ENCODE results near the gene MANBA.

The MANBA gene

DNA sequence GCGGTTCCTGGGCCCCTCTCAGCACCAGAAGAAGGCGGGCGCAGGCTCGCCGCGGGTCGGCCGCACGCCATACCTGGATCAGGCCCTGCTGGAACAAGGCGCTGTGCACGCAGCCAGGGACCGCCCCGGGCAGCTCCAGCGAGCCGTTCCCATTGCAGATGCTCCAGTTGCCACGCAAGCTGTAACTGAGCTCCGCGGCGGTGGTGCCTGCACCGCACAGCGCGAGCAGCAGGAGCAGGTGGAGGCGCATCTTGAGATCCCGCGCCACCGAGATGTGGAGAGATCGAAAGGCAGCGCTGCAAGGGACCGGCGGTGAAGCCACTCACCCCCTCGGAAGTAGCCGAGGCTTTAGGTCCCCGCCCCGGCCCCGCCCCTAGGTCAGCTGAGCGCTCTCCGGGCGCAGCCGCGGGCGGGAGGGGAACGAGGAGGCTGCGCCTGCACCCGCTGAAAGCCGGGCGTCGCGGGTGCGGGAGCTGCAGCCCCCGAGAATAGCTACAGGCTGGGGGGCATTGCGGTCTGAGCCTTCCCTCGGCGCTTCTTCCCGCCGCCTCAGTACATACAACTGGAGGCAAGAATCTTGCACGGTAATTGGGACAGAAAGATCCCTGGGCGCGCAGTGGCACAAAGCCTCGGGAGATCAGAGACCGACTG, at the start of gene MANBA:
Gene MANBA (minus strand): TSS at position 324 of the 651 bp plus-strand sequence. CDS start 74 bp downstream, at position 250.
- DNase-seq (ENCODE audit: extremely low read depth in 1 of 2, low read depth in 1 of 2), result peak; percentile 72 to 78

DNA sequence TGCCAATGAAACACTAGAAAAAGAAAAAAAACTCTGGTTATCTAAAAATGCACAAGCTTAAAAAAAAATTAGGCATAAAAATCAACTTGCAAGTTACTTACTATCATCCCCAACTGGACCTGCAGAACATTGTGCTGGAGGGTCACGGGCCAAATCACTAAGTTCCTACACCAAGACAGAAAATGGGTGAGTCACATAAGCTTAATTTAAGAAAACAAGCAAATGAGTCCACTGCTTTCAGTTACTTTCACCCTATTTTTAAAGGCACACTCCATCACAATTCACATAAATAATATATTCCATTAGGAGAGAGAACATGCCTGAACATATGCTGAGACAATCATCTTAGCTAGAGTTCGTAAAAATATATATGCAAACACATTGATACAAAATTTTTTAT, 48.9 kb upstream of the MANBA start:
- no peak for DNase-seq (ENCODE audit: extremely low read depth in 1 of 2, low read depth in 1 of 2)

DNA sequence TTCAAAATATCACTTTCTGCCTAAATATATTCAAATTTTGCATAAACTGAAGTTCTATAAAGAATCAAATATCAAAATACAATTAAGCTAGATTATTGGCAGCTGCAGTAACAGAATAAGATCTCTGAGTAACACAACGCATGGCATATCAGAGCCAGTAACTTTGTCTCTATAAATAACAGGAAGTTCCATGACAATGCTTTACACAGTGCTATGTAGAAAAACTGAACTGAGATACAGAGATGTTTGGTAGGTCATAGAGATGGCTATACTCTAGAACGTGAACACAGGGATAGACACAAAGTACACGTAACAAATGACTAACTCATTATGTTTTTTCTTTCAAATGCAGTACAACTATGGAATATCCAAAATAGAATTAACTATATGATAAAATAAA, 48.4 kb upstream of the MANBA start:
- no peak for DNase-seq (ENCODE audit: extremely low read depth in 1 of 2, low read depth in 1 of 2)

DNA sequence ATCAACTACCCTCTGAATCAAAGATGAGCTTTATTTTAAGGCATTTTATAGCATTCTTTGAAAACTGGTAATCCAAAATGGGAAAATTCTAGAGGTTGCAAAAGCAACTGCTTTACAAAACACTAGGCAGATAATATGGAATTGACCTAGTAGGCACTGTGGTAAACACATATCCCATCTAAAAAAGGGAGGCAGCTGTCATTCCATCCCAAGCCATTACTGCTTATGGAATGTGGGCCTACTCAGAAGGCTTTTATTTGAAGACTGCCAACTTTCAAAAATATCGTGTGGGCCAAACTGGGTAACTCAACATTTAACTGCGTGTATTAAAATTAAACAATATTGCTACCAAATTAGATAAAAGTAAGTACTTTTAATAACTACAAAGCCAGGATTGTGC, 47.2 kb upstream of the MANBA start:
- no peak for DNase-seq (ENCODE audit: extremely low read depth in 1 of 2, low read depth in 1 of 2)

DNA sequence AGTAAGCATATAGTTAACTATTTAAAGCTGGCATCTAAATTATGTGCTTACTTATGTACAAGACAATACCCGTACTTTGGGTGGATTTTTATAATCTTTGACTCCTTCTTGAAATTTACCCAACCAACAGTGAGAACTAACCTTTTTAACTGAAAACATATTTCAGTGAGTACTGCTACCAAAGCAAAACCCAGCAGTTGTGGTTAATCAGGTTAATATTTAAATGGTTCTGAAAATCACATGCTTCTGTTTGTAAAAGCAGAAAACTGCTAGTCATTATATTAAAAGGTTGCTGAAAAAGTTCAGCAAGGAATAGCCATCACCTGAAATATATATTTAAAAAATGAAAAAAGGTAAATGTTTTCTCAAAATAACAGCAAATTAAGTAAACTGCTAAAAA, 46.6 kb upstream of the MANBA start:
- no peak for DNase-seq (ENCODE audit: extremely low read depth in 1 of 2, low read depth in 1 of 2)

DNA sequence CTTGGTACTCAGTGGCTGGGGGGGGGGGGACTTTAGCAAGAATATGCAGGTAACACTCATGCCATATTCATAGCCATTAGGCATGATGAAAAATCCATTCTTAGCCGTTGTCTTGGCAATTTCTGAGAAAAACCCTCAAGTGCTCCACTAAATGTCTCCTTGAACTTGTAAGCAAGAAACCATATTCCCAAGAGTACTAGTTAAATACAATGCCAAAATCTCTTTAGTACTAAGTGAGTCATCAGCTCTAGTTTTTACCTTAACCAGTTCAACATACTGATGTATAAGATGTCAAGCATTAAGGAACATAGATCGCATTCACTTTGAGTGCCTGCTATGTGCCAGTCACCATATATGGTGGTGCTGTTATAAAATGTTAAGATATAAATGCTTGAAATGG, 39.0 kb upstream of the MANBA start:
- no peak for DNase-seq (ENCODE audit: extremely low read depth in 1 of 2, low read depth in 1 of 2)

DNA sequence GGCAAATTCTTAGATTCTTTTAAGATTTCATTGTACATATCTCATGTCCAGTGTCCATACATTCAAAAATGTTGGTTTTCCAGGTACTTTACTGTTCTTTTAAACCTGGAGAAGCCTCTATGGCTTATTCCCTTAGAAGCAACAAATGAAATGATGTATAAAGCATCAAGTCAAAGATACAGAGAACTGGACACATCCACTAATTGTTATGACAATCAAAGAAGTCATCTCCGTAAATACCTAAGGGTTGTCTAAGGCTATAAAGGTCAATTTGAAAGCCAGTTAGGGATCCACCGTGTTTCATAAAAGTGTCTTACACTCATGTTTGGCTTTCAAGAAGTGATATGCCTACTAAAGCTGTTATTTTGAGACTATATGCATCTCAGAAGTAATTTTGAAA, 34.2 kb upstream of the MANBA start:
- DNase-seq (ENCODE audit: extremely low read depth in 1 of 2, low read depth in 1 of 2), result no peak

DNA sequence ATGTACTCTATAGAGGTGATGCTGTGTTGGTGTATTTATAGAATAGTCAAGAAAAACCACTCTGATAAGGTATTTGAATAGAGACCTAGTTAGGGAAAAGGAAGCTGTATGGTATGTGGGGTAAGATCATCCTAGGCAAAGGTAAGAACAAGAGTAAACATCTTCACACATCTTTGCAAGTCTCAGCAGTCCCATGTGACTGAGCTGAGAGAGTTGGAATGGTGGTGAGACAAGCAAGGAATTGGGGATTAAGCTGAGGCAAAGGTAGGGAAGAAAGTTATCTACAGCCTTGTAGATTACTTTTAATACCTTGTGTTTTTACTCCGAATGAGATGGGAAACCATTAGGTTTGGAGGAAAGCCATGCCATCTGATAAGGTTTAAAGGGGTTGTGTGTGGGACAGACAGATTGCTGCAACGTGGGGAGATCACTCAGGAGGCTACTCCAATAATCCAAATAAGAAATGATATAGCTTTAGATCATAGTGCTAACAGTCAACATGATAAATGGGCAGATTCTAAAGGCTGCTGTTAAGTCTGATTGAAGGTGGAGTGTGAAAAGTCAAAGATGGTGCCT, 31.7 kb upstream of the MANBA start:
- no peak for DNase-seq (ENCODE audit: extremely low read depth in 1 of 2, low read depth in 1 of 2)

DNA sequence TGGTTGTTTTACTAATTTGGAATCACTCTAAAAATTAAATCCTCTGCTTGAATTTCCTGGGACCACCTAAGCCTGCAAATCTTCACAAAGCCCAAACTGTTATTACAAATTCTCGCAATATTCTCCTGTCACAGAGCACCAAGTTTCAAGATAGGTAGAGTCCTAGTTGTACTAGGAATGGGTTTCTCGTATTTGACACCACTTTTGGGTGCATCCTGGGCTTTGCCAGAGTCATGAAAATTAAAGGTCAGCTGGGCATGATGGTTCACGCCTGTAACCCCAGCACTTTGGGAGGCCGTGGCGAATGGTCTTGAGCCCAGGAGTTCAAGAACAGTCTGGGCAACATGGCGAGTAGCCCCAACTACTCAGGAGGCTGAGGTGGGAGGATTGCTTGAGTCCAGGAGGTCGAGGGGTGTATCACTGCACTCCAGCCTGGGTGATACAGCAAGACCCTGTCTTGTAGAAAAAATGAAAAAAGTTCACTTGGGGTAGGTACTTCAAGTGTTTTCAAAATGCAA, 30.6 kb upstream of the MANBA start:
- DNase-seq (ENCODE audit: extremely low read depth in 1 of 2, low read depth in 1 of 2), result no peak

DNA sequence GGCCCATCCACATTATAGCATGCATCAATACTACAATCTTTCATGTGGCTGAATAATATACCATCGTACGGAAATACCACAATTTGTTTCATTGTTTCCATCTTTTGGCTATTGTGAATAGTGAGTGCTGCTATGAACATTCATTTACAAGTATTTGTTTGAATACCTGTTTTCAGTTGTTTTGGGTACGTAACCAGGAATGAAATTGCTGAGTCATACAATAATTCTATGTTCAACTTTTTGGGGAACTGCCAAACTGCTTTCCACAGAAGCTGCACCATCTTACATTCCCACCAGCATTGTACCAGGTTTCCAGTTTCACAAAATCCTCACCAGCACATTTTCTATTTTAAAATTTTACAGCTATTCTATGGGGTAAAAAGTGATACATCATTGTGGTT, 28.5 kb upstream of the MANBA start:
- DNase-seq (ENCODE audit: extremely low read depth in 1 of 2, low read depth in 1 of 2), result no peak

DNA sequence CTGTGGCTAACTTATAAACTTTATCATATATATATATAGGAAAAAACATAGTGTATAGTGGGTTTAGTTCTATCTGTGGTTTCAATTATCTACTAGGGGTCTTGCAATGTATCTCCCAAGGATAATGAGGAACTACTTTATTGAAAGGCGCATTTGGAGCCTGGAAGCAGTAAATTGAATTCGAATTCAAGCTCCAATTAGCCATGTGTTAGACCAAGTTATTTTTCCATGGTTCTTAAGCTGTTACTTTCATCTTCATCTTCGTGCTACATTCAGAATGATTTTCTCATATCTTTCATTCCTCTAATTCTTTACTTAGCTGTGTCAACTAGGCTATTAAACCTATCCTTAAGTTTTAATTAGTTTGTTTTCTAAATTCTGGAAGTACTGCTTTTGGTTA, 27.2 kb upstream of the MANBA start:
- DNase-seq (ENCODE audit: extremely low read depth in 1 of 2, low read depth in 1 of 2), result no peak

DNA sequence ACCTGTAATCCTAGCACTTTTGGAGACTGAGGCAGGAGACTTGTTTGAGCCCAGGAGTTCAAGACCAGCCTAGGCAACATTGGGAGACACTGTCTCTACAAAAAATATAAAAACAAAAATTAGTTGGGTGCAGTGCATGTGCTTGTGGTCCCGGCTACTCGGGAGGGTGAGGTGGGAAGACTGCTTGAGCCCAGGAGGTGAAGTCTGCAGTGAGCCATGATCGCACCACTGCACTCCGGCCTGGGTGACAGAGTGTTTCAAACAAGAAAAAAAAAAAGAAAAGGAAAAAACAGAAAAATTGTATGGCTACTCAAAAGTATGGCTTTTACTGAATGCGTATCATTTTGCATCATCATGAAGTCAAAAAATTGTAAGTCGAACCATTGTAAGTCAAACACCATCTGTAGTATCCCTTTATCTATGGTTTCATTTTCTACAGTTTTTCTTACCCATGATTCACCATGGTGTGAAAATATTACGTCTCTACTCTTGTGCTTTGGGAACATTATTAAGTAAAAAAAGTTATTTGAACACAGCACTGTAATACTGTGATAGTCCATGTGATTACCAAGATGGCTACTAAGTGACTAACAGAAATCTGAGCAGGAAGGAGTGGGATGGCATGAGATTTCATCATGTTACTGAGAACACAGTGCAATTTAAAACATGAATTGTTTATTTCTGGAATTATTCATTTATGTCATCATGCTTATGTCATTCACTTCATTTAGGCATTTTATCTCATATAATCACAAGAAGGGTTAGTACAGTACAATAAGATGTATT, 26.5 kb upstream of the MANBA start:
- no peak for DNase-seq (ENCODE audit: extremely low read depth in 1 of 2, low read depth in 1 of 2)

DNA sequence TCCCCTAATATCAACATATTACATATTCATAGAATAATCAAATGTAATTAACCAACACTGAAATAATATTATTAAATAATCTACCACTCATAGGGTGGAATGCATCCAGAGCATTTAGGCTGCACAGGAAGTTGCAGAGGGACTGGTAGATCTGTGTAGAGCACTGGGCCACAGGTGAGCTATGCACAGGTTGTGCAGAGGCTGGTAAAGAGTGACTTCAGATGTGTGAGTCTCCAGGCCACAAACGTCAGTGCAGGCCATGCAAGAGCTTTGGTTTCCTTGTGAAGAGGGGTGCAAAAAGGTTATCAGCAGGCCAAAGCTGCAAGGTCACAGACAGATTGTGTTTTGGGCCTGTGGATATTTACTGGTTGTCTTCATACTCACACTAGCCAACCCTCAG, 25.5 kb upstream of the MANBA start:
- no peak for DNase-seq (ENCODE audit: extremely low read depth in 1 of 2, low read depth in 1 of 2)

DNA sequence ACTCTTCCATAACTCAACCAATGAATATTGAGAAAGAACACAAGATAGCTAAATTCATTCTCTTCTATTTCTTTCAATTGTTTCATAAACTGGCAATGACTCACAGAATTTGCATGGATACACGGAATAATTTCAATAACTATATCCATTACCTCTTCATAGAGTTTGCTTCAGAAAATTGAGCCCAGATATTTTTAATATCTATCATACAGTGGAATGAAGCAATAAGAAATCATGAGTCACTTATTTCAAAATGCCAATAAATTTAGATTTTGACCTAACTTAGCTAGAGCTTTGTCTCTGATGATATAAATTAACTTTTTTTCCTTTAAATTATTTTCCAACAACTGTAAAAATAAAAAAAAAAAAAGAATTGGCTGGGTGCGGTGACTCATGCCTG, 22.2 kb upstream of the MANBA start:
- no peak for DNase-seq (ENCODE audit: extremely low read depth in 1 of 2, low read depth in 1 of 2)

DNA sequence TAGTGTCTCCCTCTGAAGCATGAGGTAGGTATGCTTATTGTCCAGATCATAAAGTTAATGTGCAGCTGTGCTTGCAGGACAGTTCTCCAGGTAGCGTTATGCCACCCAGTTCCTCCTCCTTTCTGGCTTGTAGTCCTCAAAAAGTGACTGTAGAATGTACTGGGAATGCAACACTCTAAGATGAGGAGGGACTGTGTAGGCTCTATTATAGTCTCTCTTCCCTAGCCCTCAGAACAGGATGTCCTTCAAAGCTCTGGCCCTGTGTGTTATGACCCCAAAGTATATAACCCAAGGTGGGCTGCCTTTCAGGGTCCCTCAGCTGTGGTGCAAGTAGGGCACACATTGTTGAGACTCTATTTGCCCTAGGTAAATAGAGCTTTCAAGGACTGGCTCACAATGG, 20.8 kb upstream of the MANBA start:
- no peak for DNase-seq (ENCODE audit: extremely low read depth in 1 of 2, low read depth in 1 of 2)

DNA sequence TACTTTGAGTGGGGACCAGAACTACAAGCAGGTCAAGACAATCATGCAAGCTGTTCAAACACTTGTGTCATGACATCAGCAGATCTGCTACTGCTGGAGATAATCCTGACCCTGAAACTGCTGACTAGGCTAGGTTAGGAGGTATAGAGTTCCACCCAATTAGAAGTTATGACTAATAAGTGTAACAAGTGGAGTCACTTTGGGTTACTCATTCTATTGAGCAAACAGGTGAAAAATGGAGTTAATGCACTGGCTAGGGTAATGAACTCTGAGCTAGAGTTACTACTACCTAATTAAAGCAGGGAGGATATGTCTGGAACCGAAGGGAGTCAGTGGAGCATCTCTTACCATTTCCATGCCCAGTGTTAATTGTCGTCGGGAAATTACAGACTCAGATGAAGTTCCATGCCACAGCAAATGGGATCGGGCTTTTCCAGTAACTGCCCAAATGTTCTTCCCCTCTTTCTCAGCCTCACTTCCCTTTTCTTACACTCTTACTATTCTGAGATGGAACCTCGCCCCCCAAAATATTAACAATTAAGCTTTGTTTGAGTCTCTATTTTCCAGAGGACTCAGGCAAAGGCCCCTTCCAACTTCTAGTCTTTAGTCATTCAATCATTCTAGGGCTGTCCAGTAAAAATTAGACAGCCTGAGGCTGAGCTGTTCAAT, 19.8 kb upstream of the MANBA start:
- no peak for DNase-seq (ENCODE audit: extremely low read depth in 1 of 2, low read depth in 1 of 2)

DNA sequence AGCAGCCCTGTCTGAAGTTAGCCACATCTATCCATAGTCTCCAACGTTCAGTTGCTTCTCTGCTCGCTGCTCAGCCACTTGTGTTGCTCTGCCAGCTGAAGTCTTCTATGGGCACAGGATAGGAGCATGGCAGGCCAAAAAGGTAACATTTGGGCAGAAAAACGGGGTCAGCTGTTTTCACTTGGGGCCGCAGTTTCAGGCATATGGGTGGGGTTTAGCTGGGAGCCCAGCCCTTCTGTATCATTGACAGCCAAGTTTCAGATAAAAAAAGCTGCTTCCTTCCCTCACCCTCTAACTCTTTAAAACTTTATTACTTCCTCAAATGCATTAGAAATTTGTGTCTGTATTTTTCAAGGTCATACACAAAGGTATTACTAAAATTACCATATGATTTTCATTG, 18.4 kb upstream of the MANBA start:
- DNase-seq (ENCODE audit: extremely low read depth in 1 of 2, low read depth in 1 of 2), result no peak

DNA sequence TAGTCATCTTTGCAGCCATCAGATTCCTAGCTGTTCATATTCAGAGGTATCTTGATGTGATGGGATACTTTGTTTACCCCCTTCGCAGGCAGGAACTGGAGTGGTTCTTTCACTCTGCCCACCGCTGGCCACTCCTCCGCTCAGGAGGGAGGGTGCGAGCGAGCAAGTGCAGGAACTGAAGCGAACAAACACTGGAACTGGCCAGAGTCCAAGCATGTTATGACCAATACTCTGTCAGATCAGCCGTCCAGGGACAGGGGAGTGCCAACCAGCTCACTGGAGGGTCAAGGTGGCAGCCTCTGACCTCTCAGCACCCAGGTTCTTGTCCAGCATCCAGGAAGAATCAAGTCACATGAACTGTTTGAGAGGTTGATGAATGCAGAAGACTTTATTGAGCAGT, 18.0 kb upstream of the MANBA start:
- no peak for DNase-seq (ENCODE audit: extremely low read depth in 1 of 2, low read depth in 1 of 2)

DNA sequence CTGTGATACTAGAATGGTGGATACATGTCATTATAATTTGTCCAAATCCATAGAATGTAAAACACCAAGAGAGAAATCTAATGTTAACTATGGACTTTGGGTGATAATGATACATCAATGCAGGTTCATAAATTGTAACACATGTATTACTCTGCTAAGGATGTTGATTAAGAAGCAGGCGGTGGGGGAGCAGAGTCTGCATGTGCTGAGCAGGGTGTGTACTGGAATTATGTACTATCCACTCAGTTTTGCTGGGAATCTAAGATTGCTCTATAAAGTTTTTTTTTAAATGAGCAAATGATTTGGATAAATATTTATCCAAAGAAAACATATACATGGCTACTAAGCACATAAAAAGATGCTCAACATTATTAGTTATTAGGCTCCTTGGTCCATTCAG, 15.0 kb upstream of the MANBA start:
- DNase-seq (ENCODE audit: extremely low read depth in 1 of 2, low read depth in 1 of 2), result no peak

DNA sequence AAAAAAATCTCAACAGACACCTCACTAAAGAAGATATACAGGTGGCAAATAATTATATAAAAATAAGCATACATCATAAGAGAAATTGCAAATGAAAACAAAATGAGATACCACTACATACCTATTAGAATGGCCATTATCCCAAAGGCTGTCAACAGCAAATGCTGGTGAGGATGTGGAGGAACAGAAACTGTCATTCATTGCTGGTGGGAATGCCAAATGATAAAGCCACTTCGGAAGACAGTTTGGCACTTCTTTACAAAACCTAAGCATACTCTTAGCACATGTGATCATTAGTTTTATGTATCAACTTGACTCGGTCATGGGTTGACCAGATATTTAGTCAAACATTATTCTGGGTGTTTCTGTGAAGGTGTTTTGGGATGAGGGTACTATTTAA, 13.5 kb upstream of the MANBA start:
- DNase-seq (ENCODE audit: extremely low read depth in 1 of 2, low read depth in 1 of 2), result no peak

DNA sequence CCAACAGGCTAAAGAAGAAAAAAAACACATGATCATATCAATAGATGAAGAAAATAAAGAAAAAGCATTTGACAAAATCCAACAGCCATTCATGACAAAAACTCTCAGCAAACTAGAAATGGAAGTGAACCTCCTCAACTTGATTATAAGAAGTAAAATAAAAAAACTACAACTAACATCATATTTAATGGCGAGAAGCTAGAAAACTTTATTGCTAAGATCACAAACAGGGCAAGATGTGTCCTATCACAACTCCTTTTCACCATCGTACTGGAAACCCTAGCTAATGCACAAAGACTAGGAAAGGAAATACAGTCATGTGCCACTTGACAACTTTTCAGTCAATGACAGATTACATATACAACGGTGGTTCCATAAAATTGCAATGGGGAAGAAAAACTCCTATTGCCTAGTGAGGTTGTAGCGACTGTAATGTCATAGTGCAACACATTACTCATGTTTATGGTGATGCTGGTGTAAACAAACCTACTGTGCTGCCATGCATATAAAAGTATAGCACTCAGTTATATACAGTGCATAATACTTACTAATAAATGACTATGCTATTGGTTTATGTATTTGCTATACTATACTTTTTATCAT, 12.1 kb upstream of the MANBA start:
- DNase-seq (ENCODE audit: extremely low read depth in 1 of 2, low read depth in 1 of 2), result no peak

Measured in stimulated activated CD8-positive, alpha-beta memory T cell treated with anti-CD3 and anti-CD28 coated beads, Interleukin-7, amount 100 ng/mL, for 48 hours (primary cell).